Measurements from ENCODE around the gene WDR46.
A peak's percentile ranks its signal among the peaks of the same experiment; 100 is the strongest.
"Not testable (repeated sequence)": the region's sequence is repeated elsewhere in the genome, so short reads cannot be mapped to it uniquely, and the experiment has no call there.

WDR46 gene

GRCh38 chr6:33264015-33264414 is 25.0 kb downstream of the WDR46 start:
- no peak for DNase-seq (ENCODE audit: low spot score)

- DNase-seq (ENCODE audit: low spot score) = not testable (repeated sequence)
Observed at GRCh38 chr6:33262490-33262889, 26.5 kb downstream of the WDR46 start.

GRCh38 chr6:33259032-33259431 is 30.0 kb downstream of the WDR46 start:
- no peak for DNase-seq (ENCODE audit: low spot score)

- no peak for DNase-seq (ENCODE audit: low spot score)
Observed at GRCh38 chr6:33254591-33254990, 34.4 kb downstream of the WDR46 start.

GRCh38 chr6:33252759-33253158 is 36.3 kb downstream of the WDR46 start:
- DNase-seq (ENCODE audit: low spot score) = no peak

GRCh38 chr6:33251395-33252012 is 37.5 kb downstream of the WDR46 start:
- DNase-seq (ENCODE audit: low spot score) = no peak

- no peak for DNase-seq (ENCODE audit: low spot score)
Observed at GRCh38 chr6:33250731-33251130, 38.3 kb downstream of the WDR46 start.

- DNase-seq (ENCODE audit: low spot score) = peak; percentile 82
Observed at GRCh38 chr6:33249732-33250630, 39.1 kb downstream of the WDR46 start.

GRCh38 chr6:33248932-33249731 is 39.9 kb downstream of the WDR46 start:
- DNase-seq (ENCODE audit: low spot score) = peak; percentile 99

- DNase-seq (ENCODE audit: low spot score) = no peak
Observed at GRCh38 chr6:33248643-33248931, 40.5 kb downstream of the WDR46 start.

- peak; percentile 81 for DNase-seq (ENCODE audit: low spot score)
Observed at GRCh38 chr6:33247977-33248642, 40.9 kb downstream of the WDR46 start.

GRCh38 chr6:33243476-33243875 is 45.6 kb downstream of the WDR46 start:
- DNase-seq (ENCODE audit: low spot score) = no peak

GRCh38 chr6:33241968-33242367 is 47.1 kb downstream of the WDR46 start:
- DNase-seq (ENCODE audit: low spot score) = no peak

GRCh38 chr6:33237741-33238140 is 51.3 kb downstream of the WDR46 start:
- DNase-seq (ENCODE audit: low spot score) = no peak

- no peak for DNase-seq (ENCODE audit: low spot score)
Observed at GRCh38 chr6:33236852-33237251, 52.2 kb downstream of the WDR46 start.

GRCh38 chr6:33236328-33236727 is 52.7 kb downstream of the WDR46 start:
- no peak for DNase-seq (ENCODE audit: low spot score)

- no peak for DNase-seq (ENCODE audit: low spot score)
Observed at GRCh38 chr6:33235221-33235634, 53.8 kb downstream of the WDR46 start.
